ENCODE data around the gene HTR2B. TPM values are rescaled to one million over a fixed set of nuclear protein-coding genes. Genes with fewer than 3 reads are reported as not detected.
A peak's percentile ranks its signal among the peaks of the same experiment; 100 is the strongest.

The HTR2B gene
- polyA plus RNA-seq, 1 experiment, result 1.2 TPM

DNA sequence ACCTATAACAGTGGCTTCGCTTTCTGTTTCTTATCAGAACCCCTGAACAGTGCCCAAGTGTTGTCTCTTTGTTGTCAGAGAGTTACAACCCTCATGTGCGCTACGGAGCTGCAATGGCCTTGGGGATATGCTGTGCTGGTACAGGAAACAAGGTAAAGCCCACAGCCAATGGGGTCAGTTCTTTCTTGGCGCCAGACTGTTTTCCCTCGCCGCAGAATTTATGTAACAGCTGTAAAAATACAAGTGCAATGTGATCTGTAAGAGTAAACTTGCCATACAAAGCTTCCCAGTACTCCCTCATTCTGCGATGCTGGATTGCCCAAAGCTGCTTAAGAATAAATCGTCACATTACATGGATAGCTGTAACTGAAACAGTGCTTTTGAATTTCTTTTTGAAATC, 13.9 kb upstream of the HTR2B start:
- Histone ChIP-seq H3K27ac (ENCODE audit: low read depth, low read length) (peak overlapping the region; percentile 39), H3K27me3 (ENCODE audit: control insufficient read depth, insufficient read depth, low read length) (no peaks in the 10 kb centered on the region), H3K4me3 (ENCODE audit: low read depth, low read length) (no peak overlapping the region), H3K9me3 (ENCODE audit: control insufficient read depth, insufficient read depth, low read length) (no peaks in the 10 kb centered on the region)
- peak; percentile 46 for DNase-seq (ENCODE audit: low read depth, low spot score)
- CTCF ChIA-PET, result no interaction called here
- POLR2A ChIA-PET, result interaction anchor here (0.5 to 1.3 kb wide), 2 partner anchors 23 to 273 kb away, joined by 3 to 4 read pairs; no protein-coding TSS in a partner anchor
- TF ChIP-seq, protein P1, sequence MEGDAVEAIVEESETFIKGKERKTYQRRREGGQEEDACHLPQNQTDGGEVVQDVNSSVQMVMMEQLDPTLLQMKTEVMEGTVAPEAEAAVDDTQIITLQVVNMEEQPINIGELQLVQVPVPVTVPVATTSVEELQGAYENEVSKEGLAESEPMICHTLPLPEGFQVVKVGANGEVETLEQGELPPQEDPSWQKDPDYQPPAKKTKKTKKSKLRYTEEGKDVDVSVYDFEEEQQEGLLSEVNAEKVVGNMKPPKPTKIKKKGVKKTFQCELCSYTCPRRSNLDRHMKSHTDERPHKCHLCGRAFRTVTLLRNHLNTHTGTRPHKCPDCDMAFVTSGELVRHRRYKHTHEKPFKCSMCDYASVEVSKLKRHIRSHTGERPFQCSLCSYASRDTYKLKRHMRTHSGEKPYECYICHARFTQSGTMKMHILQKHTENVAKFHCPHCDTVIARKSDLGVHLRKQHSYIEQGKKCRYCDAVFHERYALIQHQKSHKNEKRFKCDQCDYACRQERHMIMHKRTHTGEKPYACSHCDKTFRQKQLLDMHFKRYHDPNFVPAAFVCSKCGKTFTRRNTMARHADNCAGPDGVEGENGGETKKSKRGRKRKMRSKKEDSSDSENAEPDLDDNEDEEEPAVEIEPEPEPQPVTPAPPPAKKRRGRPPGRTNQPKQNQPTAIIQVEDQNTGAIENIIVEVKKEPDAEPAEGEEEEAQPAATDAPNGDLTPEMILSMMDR (IDR thresholded peaks at IDR 0.05; ENCODE audit: low read depth, low read length), result no peak

GRCh38 chr2:231134910-231135655, 10.2 kb upstream of the HTR2B start:
- TF ChIP-seq, protein P1 (IDR thresholded peaks at IDR 0.05; ENCODE audit: low read depth, low read length), result no peak
- no peaks in the 10 kb centered on the region for H3K27me3 ChIP-seq (ENCODE audit: control insufficient read depth, insufficient read depth, low read length)
- CTCF ChIA-PET, result interaction anchor here (0.6 to 2.1 kb wide), 3 partner anchors 13 to 278 kb away, joined by 3 to 6 read pairs (median 4); no protein-coding TSS in a partner anchor

GRCh38 chr2:231133365-231134099, 8.7 kb upstream of the HTR2B start:
- no peak for DNase-seq (ENCODE audit: low read depth, low spot score)
- ChIA-PET CTCF (interaction anchor here (1.3 to 2.1 kb wide), 2 partner anchors 14 to 29 kb away, joined by 3 to 6 read pairs; no protein-coding TSS in a partner anchor), POLR2A (no interaction called here)
- Histone ChIP-seq H3K27ac (ENCODE audit: low read depth, low read length) (no peak overlapping the region), H3K27me3 (ENCODE audit: control insufficient read depth, insufficient read depth, low read length) (no peaks in the 10 kb centered on the region), H3K4me3 (ENCODE audit: low read depth, low read length) (no peak overlapping the region), H3K9me3 (ENCODE audit: control insufficient read depth, insufficient read depth, low read length) (no peaks in the 10 kb centered on the region; the same call in 1 of the 2 replicates)
- TF ChIP-seq, protein P1 (IDR thresholded peaks at IDR 0.05; ENCODE audit: low read depth, low read length), result no peak

More at GRCh38 chr2:231134910-231135655, 10.2 kb upstream of the HTR2B start:
- H3K4me3 ChIP-seq (ENCODE audit: low read depth, low read length), result no peak overlapping the region
- POLR2A ChIA-PET, result no interaction called here
- no peak overlapping the region for H3K27ac ChIP-seq (ENCODE audit: low read depth, low read length)
- no peak for DNase-seq (ENCODE audit: low read depth, low spot score)
- H3K9me3 ChIP-seq (ENCODE audit: control insufficient read depth, insufficient read depth, low read length), result no peaks in the 10 kb centered on the region; the same call in 1 of the 2 replicates

GRCh38 chr2:231132129-231132528, 7.3 kb upstream of the HTR2B start:
- no peaks in the 10 kb centered on the region; the same call in 1 of the 2 replicates for H3K9me3 ChIP-seq (ENCODE audit: control insufficient read depth, insufficient read depth, low read length)
- no peak overlapping the region for H3K4me3 ChIP-seq (ENCODE audit: low read depth, low read length)
- ChIA-PET CTCF (interaction anchor here (1.1 kb wide), 1 partner anchor 60 kb away, joined by 3 read pairs; no protein-coding TSS in a partner anchor), POLR2A (interaction anchor here (0.6 to 1.0 kb wide), 2 partner anchors 31 to 56 kb away, joined by 3 to 4 read pairs; no protein-coding TSS in a partner anchor)
- no peaks in the 10 kb centered on the region for H3K27me3 ChIP-seq (ENCODE audit: control insufficient read depth, insufficient read depth, low read length)
- DNase-seq (ENCODE audit: low read depth, low spot score), result no peak
- TF ChIP-seq, protein P1 (IDR thresholded peaks at IDR 0.05; ENCODE audit: low read depth, low read length), result no peak
- H3K27ac ChIP-seq (ENCODE audit: low read depth, low read length), result no peak overlapping the region
